ENCODE data around the gene APOA4. TPM values are rescaled to one million over a fixed set of nuclear protein-coding genes. Genes with fewer than 3 reads are reported as not detected.

Gene APOA4
- total RNA-seq, 1 experiment from 2014 or later, result not detected

GRCh38 chr11:116822575-116822974, 529 bp downstream of the APOA4 start:
- Histone ChIP-seq H3K9ac (ENCODE audit: low read length) (no peak overlapping the region), H3K36me3 (ENCODE audit: insufficient read depth, low read length) (no peaks in the 10 kb centered on the region), H4K20me1 (ENCODE audit: insufficient read depth, low read depth, low read length) (no peaks in the 10 kb centered on the region), H3K4me2 (ENCODE audit: low read depth, low read length, poor library complexity, severe bottlenecking) (no peak overlapping the region), H2AFZ (ENCODE audit: low read length) (no peak overlapping the region), H3K9me2 (replicated peaks; ENCODE audit: insufficient read depth, low read length) (no peaks in the 10 kb centered on the region), H3K4me3 (ENCODE audit: low read length) (no peak overlapping the region), H3K27ac (ENCODE audit: low read length) (no peak overlapping the region), H3K79me2 (ENCODE audit: low read length) (no peaks in the 10 kb centered on the region), H3K9me3 (ENCODE audit: low read length) (no peaks in the 10 kb centered on the region), H3K27me3 (ENCODE audit: low read length) (no peaks in the 10 kb centered on the region), H3K4me1 (ENCODE audit: low read length) (no peaks in the 10 kb centered on the region)
- no peak for DNase-seq

- Histone ChIP-seq H3K4me2 (ENCODE audit: low read depth, low read length, poor library complexity, severe bottlenecking) (no peak overlapping the region), H3K9me3 (ENCODE audit: low read length) (no peaks in the 10 kb centered on the region), H3K9ac (ENCODE audit: low read length) (no peak overlapping the region), H3K27ac (ENCODE audit: low read length) (no peak overlapping the region), H4K20me1 (ENCODE audit: insufficient read depth, low read depth, low read length) (no peaks in the 10 kb centered on the region), H3K4me1 (ENCODE audit: low read length) (no peaks in the 10 kb centered on the region), H3K79me2 (ENCODE audit: low read length) (no peaks in the 10 kb centered on the region), H3K9me2 (replicated peaks; ENCODE audit: insufficient read depth, low read length) (no peaks in the 10 kb centered on the region), H3K27me3 (ENCODE audit: low read length) (no peaks in the 10 kb centered on the region), H3K4me3 (ENCODE audit: low read length) (no peak overlapping the region), H3K36me3 (ENCODE audit: insufficient read depth, low read length) (no peaks in the 10 kb centered on the region), H2AFZ (ENCODE audit: low read length) (no peak overlapping the region)
- no peak for DNase-seq
Measured at GRCh38 chr11:116821050-116821918, 1.8 kb downstream of the APOA4 start.

- no peaks in the 10 kb centered on the region for H3K9me2 ChIP-seq (replicated peaks; ENCODE audit: insufficient read depth, low read length)
- H3K79me2 ChIP-seq (ENCODE audit: low read length), result no peaks in the 10 kb centered on the region
- no peaks in the 10 kb centered on the region for H4K20me1 ChIP-seq (ENCODE audit: insufficient read depth, low read depth, low read length)
- DNase-seq, result no peak
- H3K4me3 ChIP-seq (ENCODE audit: low read length), result no peak overlapping the region
- H3K4me1 ChIP-seq (ENCODE audit: low read length), result no peaks in the 10 kb centered on the region
- H2AFZ ChIP-seq (ENCODE audit: low read length), result no peak overlapping the region
- no peaks in the 10 kb centered on the region for H3K9me3 ChIP-seq (ENCODE audit: low read length)
- no peak overlapping the region for H3K4me2 ChIP-seq (ENCODE audit: low read depth, low read length, poor library complexity, severe bottlenecking)
- no peak overlapping the region for H3K9ac ChIP-seq (ENCODE audit: low read length)
- no peaks in the 10 kb centered on the region for H3K36me3 ChIP-seq (ENCODE audit: insufficient read depth, low read length)
- no peak overlapping the region for H3K27ac ChIP-seq (ENCODE audit: low read length)
- H3K27me3 ChIP-seq (ENCODE audit: low read length), result no peaks in the 10 kb centered on the region
Measured at GRCh38 chr11:116819049-116819448, 4.1 kb downstream of the APOA4 start.

- H3K27me3 ChIP-seq (ENCODE audit: low read length), result no peaks in the 10 kb centered on the region
- H3K4me3 ChIP-seq (ENCODE audit: low read length), result no peak overlapping the region
- no peak overlapping the region for H3K4me2 ChIP-seq (ENCODE audit: low read depth, low read length, poor library complexity, severe bottlenecking)
- no peak overlapping the region for H3K27ac ChIP-seq (ENCODE audit: low read length)
- no peaks in the 10 kb centered on the region for H3K36me3 ChIP-seq (ENCODE audit: insufficient read depth, low read length)
- H3K4me1 ChIP-seq (ENCODE audit: low read length), result no peaks in the 10 kb centered on the region
- DNase-seq, result no peak
- H2AFZ ChIP-seq (ENCODE audit: low read length), result no peak overlapping the region
- H4K20me1 ChIP-seq (ENCODE audit: insufficient read depth, low read depth, low read length), result no peaks in the 10 kb centered on the region
- H3K79me2 ChIP-seq (ENCODE audit: low read length), result no peaks in the 10 kb centered on the region
- no peaks in the 10 kb centered on the region for H3K9me3 ChIP-seq (ENCODE audit: low read length)
- H3K9me2 ChIP-seq (replicated peaks; ENCODE audit: insufficient read depth, low read length), result no peaks in the 10 kb centered on the region
- H3K9ac ChIP-seq (ENCODE audit: low read length), result no peak overlapping the region
Measured at GRCh38 chr11:116814502-116814901, 8.6 kb downstream of the APOA4 start.

DNA sequence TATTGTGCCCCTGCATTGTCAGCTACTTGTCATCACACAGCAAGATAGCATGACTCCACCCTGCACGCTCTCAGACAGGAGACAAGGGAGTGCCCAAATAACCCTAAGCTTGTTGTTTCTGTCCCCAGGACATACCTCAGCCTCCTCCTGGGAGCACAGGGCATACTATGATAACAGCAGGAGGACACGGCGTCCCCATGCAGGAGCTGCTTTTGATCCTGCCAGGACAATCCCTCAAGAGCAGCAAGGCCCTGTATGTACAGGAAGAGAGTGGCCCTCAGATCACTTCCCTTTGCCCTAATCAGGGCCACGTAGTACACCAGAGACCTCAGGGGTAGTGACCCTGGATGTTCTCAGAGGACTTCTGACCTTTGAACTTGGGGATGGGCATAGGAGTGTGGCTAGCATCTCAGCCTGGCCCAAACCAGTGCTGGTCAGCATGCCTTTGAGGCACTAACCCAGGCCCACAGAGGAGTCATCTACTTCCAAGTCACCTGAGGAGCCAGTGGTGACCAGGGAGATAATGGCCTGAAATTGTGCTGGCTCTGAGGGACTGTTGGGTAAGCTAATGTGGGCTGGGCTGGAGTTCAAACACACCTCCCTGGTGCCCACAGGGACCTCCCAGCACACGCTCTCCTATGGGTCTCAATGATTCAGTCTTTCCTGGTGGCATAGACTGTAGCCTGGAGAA, 9.2 kb downstream of the APOA4 start:
- H4K20me1 ChIP-seq (ENCODE audit: insufficient read depth, low read depth, low read length), result no peaks in the 10 kb centered on the region
- H3K27ac ChIP-seq (ENCODE audit: low read length), result no peak overlapping the region
- no peaks in the 10 kb centered on the region for H3K27me3 ChIP-seq (ENCODE audit: low read length)
- H3K36me3 ChIP-seq (ENCODE audit: insufficient read depth, low read length), result no peaks in the 10 kb centered on the region
- H2AFZ ChIP-seq (ENCODE audit: low read length), result no peak overlapping the region
- no peaks in the 10 kb centered on the region for H3K9me2 ChIP-seq (replicated peaks; ENCODE audit: insufficient read depth, low read length)
- H3K9me3 ChIP-seq (ENCODE audit: low read length), result no peaks in the 10 kb centered on the region
- no peak overlapping the region for H3K4me2 ChIP-seq (ENCODE audit: low read depth, low read length, poor library complexity, severe bottlenecking)
- H3K4me1 ChIP-seq (ENCODE audit: low read length), result no peaks in the 10 kb centered on the region
- no peaks in the 10 kb centered on the region for H3K79me2 ChIP-seq (ENCODE audit: low read length)
- DNase-seq, result no peak
- H3K4me3 ChIP-seq (ENCODE audit: low read length), result no peak overlapping the region
- H3K9ac ChIP-seq (ENCODE audit: low read length), result no peak overlapping the region

DNA sequence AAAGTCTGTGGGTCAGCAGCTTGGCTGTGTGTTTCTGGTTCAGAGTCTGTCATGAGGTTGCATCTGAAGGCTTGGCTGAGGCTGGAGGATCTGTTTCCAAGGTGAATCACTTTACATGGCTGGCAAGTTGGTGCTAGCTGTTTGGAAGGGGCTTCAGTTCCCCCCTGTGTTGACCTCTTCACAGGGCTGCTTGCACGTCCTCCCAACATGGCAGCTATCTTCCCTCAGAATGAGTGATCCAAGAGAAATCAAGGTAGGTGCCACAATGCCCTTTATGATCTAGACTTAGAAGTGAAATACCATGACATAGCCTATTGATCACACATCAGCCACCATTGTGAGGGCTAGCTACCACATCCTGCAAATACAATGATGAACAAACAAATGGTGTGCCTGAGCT, 9.9 kb downstream of the APOA4 start:
- Histone ChIP-seq H3K79me2 (ENCODE audit: low read length) (no peaks in the 10 kb centered on the region), H3K9me2 (replicated peaks; ENCODE audit: insufficient read depth, low read length) (no peaks in the 10 kb centered on the region), H3K27ac (ENCODE audit: low read length) (no peak overlapping the region), H3K9me3 (ENCODE audit: low read length) (no peaks in the 10 kb centered on the region), H3K4me2 (ENCODE audit: low read depth, low read length, poor library complexity, severe bottlenecking) (no peak overlapping the region), H2AFZ (ENCODE audit: low read length) (no peak overlapping the region), H3K4me3 (ENCODE audit: low read length) (no peak overlapping the region), H4K20me1 (ENCODE audit: insufficient read depth, low read depth, low read length) (no peaks in the 10 kb centered on the region), H3K9ac (ENCODE audit: low read length) (no peak overlapping the region), H3K27me3 (ENCODE audit: low read length) (no peaks in the 10 kb centered on the region), H3K36me3 (ENCODE audit: insufficient read depth, low read length) (no peaks in the 10 kb centered on the region), H3K4me1 (ENCODE audit: low read length) (no peaks in the 10 kb centered on the region)
- no peak for DNase-seq

DNA sequence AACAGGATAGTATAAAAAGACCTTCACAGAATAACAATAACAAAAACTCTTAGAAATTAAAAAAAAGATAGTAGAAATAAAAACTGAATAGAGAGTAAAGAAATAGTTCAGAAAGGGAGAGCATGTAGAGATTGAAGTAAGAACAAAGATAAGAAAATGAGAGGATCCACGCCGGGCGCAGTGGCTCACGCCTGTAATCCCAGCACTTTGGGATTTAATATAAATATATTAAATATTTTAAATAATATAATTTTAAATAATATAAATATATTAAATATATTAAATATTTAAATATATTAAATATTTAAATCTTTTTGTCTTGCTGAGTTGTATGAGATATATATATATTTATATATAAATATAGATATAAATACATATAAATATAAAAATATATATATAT, 11.0 kb downstream of the APOA4 start:
- H4K20me1 ChIP-seq (ENCODE audit: insufficient read depth, low read depth, low read length), result no peaks in the 10 kb centered on the region
- no peaks in the 10 kb centered on the region for H3K27me3 ChIP-seq (ENCODE audit: low read length)
- no peaks in the 10 kb centered on the region for H3K36me3 ChIP-seq (ENCODE audit: insufficient read depth, low read length)
- no peaks in the 10 kb centered on the region for H3K4me1 ChIP-seq (ENCODE audit: low read length)
- no peak overlapping the region for H2AFZ ChIP-seq (ENCODE audit: low read length)
- H3K9me2 ChIP-seq (replicated peaks; ENCODE audit: insufficient read depth, low read length), result no peaks in the 10 kb centered on the region
- no peak overlapping the region for H3K27ac ChIP-seq (ENCODE audit: low read length)
- no peaks in the 10 kb centered on the region for H3K9me3 ChIP-seq (ENCODE audit: low read length)
- no peaks in the 10 kb centered on the region for H3K79me2 ChIP-seq (ENCODE audit: low read length)
- no peak overlapping the region for H3K4me3 ChIP-seq (ENCODE audit: low read length)
- H3K4me2 ChIP-seq (ENCODE audit: low read depth, low read length, poor library complexity, severe bottlenecking), result no peak overlapping the region
- no peak overlapping the region for H3K9ac ChIP-seq (ENCODE audit: low read length)
- no peak for DNase-seq

DNA sequence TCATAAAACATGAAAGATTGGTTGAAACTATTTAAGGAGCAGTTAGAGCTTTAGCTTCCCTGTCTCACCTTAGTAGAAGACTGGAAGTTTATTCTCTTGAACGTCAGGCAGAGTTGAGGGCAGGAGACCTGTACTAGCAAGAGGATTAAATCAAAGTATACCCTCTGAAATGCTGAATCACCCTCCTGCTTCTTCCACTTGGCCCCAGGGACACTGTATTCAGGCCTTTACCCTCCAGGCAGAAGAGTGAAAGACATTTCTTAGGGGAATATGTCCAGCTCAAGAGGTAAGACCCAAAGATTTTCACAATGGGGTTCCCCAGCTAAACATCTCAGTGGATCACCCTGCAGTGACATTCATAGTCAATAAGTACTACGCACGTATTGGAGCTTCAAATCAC, 11.9 kb downstream of the APOA4 start:
- H3K27ac ChIP-seq (ENCODE audit: low read length), result no peak overlapping the region

More for the DNA sequence above, 11.9 kb downstream of the APOA4 start:
- Histone ChIP-seq H2AFZ (ENCODE audit: low read length) (no peak overlapping the region), H3K36me3 (ENCODE audit: insufficient read depth, low read length) (no peaks in the 10 kb centered on the region), H3K9ac (ENCODE audit: low read length) (no peak overlapping the region), H3K27me3 (ENCODE audit: low read length) (no peaks in the 10 kb centered on the region), H3K9me2 (replicated peaks; ENCODE audit: insufficient read depth, low read length) (no peaks in the 10 kb centered on the region), H3K4me2 (ENCODE audit: low read depth, low read length, poor library complexity, severe bottlenecking) (no peak overlapping the region), H3K4me3 (ENCODE audit: low read length) (no peak overlapping the region), H4K20me1 (ENCODE audit: insufficient read depth, low read depth, low read length) (no peaks in the 10 kb centered on the region), H3K9me3 (ENCODE audit: low read length) (no peaks in the 10 kb centered on the region), H3K79me2 (ENCODE audit: low read length) (no peaks in the 10 kb centered on the region), H3K4me1 (ENCODE audit: low read length) (no peaks in the 10 kb centered on the region)
- no peak for DNase-seq

Data from Karpas-422 (cell line).